ENCODE results near the gene C14orf119.

Gene C14orf119

DNA sequence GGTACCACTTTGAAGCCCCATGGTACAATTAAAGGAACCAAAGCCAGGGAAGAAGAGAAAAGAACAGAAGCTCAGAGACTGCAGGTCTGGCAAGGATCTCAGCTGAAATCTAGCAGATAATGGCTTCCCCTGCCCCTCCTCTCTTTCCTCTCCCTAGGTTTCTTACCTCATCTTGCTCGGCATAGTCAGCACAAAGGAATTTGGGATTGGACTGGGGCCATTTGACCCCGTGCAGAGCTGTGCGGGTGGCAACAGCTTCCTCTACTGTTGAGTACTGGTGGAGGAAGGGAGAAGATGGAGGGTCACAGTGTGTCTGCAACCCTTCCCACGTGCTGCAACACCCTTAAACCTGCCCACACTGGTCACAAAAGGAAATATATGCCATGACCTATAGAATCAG lies 33.3 kb upstream of the C14orf119 start:
- no peak for ATAC-seq

DNA sequence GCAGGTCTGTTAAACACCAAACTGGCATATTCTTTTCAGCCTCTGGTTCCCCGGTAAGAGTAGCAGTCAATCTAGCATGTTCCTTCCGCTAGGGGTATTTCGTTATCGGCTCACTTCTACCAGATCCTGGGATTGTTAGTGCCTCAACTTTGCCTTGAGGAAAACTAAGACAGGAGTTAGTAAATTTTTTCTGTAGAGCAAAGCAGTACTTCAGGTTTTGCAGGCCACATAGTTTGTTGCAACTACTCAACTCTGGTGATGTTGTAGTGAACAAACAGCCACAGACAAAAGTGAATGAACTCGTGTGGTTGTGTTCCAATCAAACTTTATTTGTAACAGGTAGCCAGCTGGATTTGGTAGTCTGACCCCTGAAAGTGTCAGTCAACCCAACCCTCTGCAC lies 31.7 kb upstream of the C14orf119 start:
- ATAC-seq = no peak

DNA sequence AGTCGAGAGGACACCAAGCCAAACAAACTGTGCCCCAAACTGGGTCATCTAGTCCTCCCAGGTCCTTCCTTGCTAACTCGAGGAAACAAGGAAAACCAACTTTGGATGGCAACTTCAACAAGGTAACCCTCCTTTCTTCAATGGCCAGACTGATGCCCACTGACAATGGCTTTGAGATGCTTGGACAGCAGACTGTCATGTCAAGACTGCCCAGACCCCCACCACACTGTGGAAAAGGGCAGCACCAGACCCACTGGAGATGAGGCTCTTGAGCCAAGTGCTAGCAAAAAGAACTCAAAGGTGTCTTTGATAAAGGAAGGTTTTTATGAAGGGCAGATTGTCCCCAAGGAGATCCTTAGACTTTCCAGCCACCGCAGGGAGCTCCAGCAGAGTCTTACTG lies 28.9 kb upstream of the C14orf119 start:
- no peak for ATAC-seq

DNA sequence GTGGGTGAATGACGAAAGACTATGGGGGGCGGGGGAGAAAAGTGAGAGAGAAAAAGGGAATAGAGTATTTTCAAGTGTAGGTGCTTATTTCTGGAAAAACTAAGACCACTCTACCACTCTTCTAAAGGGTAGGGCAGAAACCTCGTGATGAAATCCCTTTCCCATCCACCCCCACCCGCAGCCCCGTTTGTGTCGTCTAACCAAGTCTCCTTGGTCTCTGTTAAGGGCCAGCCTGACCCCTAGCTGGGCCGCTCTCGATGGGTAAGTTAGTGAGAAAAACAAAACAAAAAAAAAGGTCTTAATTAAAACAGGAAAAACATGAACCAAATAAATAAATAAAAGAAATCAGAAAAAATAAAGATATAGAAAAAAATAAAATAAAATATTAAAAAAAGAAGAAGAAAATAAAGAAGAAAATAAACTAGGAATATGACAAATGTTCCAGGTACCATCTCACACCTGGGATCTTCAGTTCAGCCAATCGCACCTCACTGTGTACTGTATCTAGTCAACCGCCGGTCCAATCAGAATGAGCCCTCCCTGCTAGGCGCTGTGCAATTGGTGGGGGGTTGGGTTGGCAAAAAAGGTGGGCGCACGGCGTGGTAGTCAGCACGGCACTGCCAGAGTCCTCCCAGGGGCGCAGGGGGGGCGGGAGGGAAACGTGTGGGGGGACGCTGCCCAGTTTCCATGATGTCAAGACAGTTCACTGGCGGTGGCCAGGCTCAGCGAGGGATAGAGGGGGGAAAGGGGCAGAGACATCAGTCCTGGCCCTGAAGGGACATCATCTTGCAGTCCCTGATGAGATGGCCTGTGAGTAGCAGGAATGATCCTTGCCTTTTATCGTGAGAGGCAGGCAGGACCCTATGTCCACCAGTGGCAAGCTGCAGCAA lies 28.2 kb upstream of the C14orf119 start:
- no peak for ATAC-seq

DNA sequence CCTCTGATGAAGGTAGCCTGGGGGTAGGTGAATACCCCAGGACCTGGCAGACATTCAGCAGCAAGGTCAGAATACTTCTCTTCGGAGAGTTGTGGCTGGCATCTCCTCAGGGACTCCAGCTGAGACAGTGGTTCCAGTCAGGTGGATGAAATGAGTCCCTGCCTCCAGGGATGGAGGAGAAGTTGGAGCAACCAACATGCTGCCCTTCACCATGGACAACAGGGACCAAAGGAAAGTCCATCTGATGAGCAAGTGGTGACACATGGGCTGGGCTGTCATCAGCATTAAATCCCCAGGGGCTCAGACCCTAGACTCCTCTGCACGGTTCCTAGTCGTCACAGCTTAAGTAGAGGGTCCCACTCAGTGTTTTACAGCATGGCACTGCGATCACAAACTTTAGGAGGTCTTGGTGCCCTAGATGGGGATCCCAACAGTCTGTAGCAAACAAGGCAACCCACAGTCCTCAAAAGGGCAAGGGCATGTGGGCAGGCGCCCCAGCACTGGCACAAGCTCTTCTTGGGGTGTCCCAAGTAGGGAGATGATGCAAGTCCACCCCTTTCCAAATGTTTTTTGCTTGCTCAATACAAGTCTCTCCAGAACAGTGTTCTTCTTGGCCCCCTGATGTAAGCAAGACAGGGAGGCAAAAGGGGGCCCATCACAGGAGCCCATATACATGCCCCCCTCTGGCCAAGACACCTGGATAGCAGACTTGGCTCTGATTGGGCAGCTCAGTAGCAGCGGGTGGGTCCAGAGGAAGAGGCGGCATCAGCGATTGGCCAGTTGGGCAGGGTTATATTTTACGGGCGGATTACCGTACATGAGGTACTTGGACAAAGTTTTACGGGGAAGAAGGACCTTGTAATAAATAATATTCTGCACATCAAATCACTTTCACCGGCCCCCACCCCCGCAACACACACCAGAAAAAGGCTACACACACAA lies 27.2 kb upstream of the C14orf119 start:
- no peak for ATAC-seq

DNA sequence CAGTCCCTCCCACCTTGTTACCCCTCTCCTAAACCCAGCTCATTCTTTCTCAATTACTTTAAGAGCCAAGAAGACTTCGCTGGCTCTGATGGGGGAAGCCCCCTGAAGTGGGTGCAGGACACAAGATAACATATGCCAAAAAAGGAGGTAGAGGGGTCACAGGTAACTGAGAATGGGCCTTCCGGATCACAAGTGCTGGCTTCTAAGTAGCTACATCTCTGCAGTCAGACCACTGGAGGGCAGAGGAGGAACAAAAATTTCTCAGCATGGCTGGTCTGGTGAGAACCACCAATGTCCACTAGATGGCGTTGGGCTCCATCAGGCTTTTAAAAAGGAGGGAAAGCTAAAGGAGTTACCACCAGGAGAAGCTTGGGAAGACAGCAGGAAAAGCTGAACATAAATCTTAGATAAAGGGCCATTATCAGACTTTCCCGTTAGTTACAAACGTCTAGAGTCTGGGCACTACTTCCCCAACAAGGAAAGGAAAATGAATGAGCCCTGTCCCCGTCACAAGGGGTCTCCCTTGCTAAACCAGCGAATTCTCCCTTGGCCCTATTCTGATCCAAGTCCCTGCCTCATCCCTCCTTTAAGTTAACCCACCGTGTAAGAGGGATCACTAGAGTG lies 26.4 kb upstream of the C14orf119 start:
- ATAC-seq = peak; percentile 73 to 80

DNA sequence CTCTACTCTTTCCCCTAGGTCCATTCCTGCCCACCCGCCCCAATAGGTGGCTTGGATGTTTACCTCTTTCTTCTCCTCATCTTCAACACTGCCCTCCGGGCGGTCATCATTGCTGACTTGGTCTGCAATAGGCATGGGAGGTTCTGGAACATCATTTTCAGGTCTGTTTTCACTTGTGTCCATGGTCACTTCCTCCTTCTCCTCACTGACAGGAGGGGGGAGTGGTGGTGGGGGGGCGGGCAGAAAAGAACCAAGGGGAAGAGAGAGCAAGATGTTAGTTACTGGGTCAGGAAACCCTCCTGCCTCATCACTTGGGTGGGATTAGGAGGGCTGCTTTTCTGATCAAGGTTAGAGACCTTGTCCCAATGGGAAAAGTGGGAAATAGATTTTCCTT lies 25.9 kb upstream of the C14orf119 start:
- no peak for ATAC-seq

DNA sequence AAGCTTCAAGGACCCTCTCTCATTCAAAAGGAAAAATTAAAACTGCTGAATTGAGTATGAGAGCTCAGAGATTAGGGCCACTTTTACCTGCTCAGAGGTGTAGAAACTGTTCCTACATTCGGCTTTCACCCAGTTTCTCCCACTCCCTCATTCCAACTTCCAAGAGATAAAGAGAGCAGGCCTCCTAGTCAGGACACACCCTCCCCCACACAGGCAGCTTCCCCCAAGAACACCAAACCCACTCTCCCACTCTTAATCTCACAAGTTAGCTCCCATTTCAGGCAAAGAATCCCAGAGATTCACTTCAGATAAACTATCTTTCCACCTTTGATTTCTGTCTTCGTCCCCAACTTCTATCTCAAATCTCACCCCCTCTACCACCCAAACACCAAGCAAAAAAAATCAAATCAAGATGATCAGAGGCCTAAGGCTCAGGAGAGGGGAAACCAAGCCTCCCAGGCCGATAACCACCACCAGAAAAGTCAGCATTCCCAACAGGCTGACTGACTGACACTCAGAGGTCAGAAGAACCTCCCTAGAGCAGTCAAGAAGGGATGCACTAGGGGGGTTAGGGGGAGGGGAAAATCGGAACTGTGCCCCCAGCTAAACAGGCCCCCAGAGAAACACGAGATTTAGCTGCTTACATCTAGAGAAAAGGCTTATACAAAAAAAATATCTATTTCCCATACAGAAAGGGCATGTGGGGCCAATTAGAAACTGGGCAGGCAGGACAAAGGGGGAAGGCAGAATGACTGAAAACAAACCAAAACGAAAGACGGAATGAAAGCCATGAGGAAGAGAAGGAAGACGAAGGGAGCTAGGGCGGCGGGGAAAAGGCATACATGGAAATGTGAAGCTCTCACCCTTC lies 24.8 kb upstream of the C14orf119 start:
- no peak for ATAC-seq

DNA sequence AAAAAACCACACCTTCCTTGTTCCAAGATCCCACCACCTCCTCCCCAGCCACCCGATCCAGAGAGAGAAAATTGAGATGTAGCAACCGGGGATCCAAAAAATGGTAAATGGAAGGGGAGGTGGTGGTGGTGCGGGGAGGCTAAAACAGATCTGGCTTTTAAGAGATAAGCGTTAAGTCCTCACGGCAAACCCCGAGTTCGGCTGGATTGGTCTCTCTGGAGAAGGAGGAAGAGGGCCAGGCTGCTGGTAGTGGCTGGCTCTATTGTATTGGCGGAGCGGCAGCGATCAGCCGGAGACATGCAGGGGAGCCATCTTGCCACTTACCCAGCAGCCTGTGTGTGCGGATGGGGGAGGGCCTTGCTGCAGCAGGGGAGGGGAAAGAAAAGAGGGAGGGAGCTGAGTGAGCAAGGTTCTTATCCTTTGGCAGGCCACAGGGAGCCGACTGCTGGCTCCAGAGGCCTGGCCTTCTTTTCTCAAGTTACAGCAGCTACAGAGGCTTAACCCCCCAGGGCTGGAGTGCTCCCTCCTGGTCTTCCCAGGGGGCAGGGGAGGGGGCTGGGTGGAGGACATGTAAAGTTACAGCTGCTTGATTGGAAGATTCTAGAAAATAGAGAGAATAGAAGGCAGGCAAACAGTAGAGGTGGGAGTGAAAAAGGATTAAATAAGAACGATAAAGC lies 23.9 kb upstream of the C14orf119 start:
- ATAC-seq = peak; percentile 95 to 97

DNA sequence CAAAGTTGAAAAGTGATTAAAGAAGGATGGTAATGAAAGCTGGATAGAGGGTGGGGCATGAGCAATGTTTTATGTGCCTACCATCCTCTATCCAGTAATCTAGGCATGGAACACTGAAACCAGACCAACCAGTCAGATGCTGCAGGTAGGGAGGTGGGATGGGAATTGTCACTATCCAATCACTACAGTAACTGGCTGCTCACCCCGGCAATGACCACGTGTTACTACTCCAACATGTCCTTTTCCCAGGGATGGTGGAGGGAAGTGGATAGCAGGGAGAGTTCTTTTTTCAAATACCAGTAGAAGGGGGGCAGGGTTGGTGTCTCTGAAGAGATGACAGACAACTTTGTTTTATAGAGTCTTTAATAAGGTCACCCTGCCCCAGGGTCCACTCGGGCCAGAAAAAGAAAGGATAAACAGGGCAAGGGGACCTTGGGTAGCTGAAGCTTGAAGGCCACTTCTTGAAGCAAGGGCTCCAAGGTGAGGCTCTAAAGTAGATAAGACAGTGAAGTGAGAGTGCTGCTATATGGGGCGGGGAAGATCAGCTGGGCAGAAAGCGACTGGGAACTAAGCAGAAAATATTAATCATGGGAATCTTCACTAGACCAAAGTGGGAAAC lies 23.3 kb upstream of the C14orf119 start:
- ATAC-seq = no peak

DNA sequence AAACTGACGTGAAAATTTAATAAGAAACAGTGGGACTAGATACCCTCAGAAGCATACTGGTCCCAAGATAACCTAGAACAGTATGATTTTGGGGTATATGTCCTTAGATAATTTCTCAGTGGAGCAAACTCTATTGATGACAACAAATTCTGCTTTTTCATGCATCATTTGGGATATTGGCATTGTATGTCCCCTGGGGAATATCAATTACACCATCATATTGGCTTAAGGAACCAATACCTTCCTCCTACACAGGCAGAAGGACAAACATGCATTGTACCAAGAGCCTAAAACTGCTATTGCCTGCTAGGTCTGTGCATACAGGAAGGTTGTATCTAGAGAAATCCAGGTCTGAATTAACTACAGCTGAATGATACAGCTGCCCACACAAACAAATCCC lies 20.4 kb upstream of the C14orf119 start:
- no peak for ATAC-seq

DNA sequence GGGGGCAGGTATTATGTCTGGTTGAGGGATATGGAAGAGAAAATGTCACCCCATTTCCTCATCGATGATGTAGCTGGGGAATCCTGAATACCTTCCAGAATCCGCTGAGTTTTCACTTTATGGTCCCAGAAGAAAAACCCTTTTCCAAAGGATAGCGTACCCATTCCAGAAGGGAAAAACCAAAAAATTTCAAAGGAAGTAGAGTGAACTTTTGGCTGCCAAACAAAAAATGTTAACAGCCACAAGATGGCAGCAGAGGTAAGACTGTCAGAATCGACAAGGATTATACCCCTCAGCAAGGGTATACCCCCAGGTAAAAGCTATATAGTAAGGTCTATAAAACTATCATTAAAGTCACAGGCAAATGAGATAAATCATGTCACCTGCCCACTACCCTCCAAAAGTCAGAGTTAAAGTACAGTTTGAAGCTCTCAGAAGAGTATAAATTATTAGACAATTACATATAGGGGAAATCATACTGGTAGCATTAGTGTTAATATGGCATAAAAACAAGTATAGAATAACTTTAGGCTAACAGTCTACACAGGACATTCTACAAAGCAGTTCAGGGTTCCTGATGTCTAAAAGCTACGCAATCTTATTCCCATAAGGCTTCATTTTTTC lies 18.4 kb upstream of the C14orf119 start:
- peak; percentile 38 to 56 for ATAC-seq

DNA sequence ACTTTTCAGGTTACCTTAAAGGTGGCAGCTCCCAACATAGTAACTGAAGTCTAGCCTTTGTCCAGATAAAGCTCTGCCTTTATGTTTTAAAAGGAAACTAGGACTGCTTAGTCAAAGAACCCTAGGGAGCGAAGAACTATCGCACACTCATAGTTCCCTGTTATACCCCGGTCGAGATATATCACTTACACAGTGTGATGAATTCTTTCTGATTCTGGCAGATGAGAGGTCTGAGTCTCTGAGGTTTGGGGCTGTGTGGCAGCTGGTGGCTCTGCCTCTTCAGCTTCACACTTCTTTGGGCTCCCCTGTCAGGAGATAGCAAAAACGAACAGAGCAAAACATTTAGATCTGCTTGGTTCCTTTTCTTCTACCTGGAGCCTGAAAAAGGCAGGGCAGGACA lies 17.3 kb upstream of the C14orf119 start:
- ATAC-seq = no peak

DNA sequence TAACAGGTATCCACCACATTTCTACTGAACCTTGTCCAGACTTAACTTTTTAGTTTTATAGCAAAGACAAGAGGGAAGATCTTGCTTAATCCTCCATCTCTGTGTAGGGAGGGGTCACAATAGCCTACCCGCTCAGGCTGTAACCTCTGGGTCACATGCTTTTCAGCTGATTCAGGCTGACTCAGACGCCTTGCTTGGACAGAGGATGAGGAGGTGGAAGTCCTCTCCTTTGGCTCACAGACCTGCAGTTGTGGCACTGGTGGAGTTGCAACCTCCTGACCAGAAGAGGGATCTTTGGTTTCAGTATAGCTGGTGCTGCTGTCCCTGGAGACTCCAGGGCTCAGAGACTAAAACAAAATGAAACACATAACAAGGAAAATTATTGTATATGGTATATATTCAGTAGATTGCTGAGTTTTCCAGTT lies 16.6 kb upstream of the C14orf119 start:
- peak in 1 of 2 donors; percentile 32 for ATAC-seq

DNA sequence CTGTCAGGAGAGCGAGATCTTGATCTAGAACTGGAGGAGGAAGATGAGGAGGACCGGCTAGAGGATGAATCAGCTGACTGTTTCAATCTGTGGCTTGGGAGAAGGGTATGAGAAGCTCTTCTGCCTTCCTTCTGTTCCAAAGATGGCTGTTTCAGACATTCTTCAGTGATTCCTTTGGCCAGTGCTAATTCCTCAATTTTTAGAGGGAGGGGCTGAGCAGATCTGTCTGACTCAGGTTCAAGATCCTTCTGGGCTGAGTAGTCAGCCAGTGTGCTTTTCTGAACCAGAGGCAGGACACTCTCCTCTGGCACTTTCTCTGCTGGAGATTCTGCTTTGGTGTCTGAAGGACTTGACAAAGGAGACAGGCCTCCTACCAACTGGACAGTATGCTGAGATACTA lies 15.6 kb upstream of the C14orf119 start:
- ATAC-seq = no peak

DNA sequence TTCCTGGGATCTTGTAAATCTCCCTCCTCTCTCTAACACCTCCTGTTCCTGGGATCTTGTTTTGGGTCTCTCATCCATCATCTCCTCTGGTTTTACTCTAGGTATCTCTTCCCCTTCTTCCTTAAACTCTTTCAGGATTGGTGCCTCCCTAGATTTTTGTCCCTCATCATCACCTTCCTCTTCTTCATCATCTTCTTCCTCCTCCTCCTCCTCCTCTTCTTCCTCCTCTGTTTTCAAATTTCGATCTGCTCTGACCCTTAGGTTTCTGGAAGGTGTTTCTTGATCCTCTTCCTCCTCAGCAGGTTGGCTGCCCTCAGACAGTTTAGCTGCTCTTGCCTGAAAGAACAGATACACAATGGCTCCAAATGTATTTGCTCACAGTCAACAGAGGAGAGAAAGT lies 14.8 kb upstream of the C14orf119 start:
- no peak for ATAC-seq

DNA sequence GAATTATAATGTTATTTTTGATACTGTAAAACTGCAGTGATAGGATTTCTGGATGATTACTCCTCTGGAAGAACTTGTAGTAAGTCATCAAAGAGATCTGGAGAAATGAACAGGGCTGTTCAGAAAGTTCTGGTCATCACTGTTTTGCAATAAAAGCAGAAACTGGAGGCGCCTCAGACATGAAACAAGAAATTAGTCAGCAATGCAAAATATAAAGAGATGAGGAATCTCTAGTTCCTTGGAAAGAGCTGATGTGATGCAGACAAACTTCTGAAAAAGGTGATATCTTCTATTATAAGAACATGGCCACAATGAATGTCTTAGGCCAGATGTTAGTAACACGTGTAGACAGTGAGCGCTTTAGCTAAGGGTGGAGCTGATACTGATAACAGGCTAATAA lies 9.8 kb upstream of the C14orf119 start:
- ATAC-seq = peak; percentile 46 to 67

DNA sequence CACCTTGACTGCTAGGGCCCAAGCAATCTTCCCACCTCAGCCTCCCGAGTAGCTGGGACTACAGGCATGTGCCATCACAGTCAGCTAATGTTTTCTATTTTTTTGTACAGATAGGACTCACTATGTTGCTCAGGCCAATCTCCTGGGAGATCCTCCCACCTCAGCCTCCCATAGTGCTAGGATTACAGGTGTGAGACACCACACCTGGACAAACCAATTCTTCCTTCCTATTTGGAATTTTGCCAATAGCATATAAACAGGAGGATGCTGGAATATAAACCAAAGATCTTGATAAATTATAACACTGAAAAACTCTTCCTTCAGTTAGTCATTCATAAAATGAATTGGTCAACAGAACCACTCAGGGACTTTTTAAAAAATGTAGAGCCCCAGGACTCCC lies 8.7 kb upstream of the C14orf119 start:
- ATAC-seq = no peak

DNA sequence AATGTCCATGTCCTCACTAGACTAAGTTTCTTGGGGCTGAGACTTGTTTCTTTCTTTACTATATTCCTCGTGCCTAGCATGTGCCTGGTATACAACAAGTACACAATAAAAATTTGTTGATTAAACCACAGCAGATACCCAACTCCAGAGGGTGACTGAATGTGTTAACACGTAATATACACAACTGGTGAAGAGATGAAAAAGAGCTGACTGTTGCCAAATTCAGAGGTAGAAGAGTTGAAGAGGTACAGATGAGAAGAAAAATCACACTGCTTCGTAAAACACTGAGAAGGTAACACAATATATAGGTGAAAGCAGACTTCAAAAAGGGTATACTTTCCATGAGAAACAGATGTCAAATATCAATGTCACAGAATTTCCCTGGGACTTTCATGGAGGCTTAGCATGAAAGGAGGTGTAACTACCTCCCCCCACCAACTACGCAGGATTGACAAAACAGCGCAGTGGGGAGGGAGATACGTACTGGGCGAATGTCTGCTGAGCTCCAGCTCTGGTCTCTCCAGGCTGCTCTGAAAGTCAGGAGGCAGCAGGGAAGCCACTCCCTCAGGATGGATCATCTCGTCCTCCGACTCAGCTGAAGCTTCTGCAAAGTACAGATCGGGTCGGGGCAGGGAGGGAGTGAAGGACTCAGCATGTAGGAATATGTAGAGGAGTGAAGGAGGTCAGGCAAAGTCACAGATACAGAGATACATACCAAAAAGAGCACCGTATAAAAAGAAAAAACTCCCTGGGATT lies 5.6 kb upstream of the C14orf119 start:
- ATAC-seq = no peak

DNA sequence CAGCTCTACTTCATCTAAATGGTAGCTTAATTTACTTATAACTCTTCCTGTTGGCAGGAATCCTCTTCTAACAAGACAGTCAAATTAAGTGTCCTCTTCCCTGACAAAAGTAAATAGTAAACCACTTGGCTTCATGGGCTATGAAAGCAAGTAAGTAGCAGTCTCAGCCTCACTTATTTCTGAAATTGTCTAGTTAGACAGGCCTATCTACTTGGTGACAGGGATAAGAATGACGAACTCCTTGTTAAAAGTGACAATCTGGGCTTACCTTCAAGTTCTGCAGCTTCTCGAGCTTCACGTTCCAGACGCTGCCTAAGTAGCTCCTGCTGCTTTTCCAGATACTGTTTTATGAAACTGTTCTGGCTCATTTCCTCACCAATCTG lies 5.1 kb upstream of the C14orf119 start:
- ATAC-seq = no peak

Measured in activated CD4-positive, CD25-positive, alpha-beta regulatory T cell treated with anti-CD3 and anti-CD28 coated beads, Interleukin-2, amount 50 U/mL, for 24 hours (primary cell).